Keratinocyte (primary cell): ENCODE measurements around the gene STXBP1. TPM values are rescaled to one million over a fixed set of nuclear protein-coding genes. Genes with fewer than 3 reads are reported as not detected.

Experiments used
- DNase-seq: peaks from one replicate; pipeline ENCODE4 v3.0.0-alpha.2; 2011; ENCODE audit warnings: low read depth, missing footprints, low spot score
- FAIRE-seq: peaks from 2 replicates; lab custom pipeline; 2011; peaks lifted over from hg19 to GRCh38; lab: Jason Lieb, UNC
- H2AFZ ChIP-seq: 2 replicates; pipeline ENCODE4 v1.6.0; 2012; ENCODE audit warnings: low read length, control low read depth, inconsistent platforms; ENCODE audit not compliant: control insufficient read depth
- H3K27ac ChIP-seq: 2 replicates; pipeline ENCODE4 v1.5.1; 2011; ENCODE audit warnings: low read length; ENCODE audit not compliant: control insufficient read depth, insufficient read depth
- H3K27me3 ChIP-seq: 3 replicates; pipeline ENCODE4 v1.6.0; 2011; ENCODE audit warnings: low read length; ENCODE audit not compliant: control insufficient read depth, insufficient read depth; ENCODE audit errors: extremely low read depth
- H3K36me3 ChIP-seq, 2 experiments: 2 replicates in 1 of 2; 3 replicates in 1 of 2; pipeline ENCODE4 v1.5.1; 2011; ENCODE audit warnings: low read length in 2 of 2, mild to moderate bottlenecking in 1 of 2; ENCODE audit not compliant: control insufficient read depth in 2 of 2, insufficient read depth in 2 of 2; ENCODE audit errors: extremely low read depth in 1 of 2
- H3K4me1 ChIP-seq: 3 replicates; pipeline ENCODE4 v1.5.1; 2011; ENCODE audit warnings: low read length; ENCODE audit not compliant: control insufficient read depth, insufficient read depth; ENCODE audit errors: extremely low read depth
- H3K4me2 ChIP-seq: 3 replicates; pipeline ENCODE4 v1.6.0; 2011; ENCODE audit warnings: low read depth, low read length; ENCODE audit not compliant: control insufficient read depth, insufficient read depth; ENCODE audit errors: extremely low read depth
- H3K4me3 ChIP-seq, 3 experiments: fragments of 200-600 bp in 1 of 3; sonication (generic) in 1 of 3; 2 replicates in 2 of 3; 3 replicates in 1 of 3; pipeline ENCODE4 v1.5.1; 2011 to 2016; ENCODE audit warnings: low read length in 3 of 3, mild to moderate bottlenecking in 3 of 3, control low read depth in 2 of 3, inconsistent platforms in 1 of 3, low read depth in 1 of 3, mixed read lengths in 1 of 3, mixed run types in 1 of 3, moderate library complexity in 1 of 3; ENCODE audit not compliant: control insufficient read depth in 2 of 3, insufficient read depth in 2 of 3; ENCODE audit errors: extremely low read depth in 1 of 3
- H3K79me2 ChIP-seq: 2 replicates; pipeline ENCODE4 v1.6.0; 2012; ENCODE audit warnings: low read length; ENCODE audit not compliant: control insufficient read depth, insufficient read depth
- H3K9ac ChIP-seq: 3 replicates; pipeline ENCODE4 v1.6.0; 2011; ENCODE audit warnings: low read length; ENCODE audit not compliant: control insufficient read depth, insufficient read depth; ENCODE audit errors: extremely low read depth
- H3K9me1 ChIP-seq: 3 replicates; pipeline ENCODE4 v1.6.0; 2011; ENCODE audit warnings: low read length; ENCODE audit not compliant: control insufficient read depth, insufficient read depth; ENCODE audit errors: extremely low read depth
- H3K9me3 ChIP-seq: 2 replicates; pipeline ENCODE4 v1.5.1; 2012; ENCODE audit warnings: low read depth, low read length; ENCODE audit not compliant: control insufficient read depth
- H4K20me1 ChIP-seq: 3 replicates; pipeline ENCODE4 v1.6.0; 2011; ENCODE audit warnings: low read length; ENCODE audit not compliant: control insufficient read depth, insufficient read depth; ENCODE audit errors: extremely low read depth
- EZH2 ChIP-seq: IDR thresholded peaks from one replicate; pipeline ENCODE4 v1.6.1; 2012; ENCODE audit warnings: inconsistent platforms, mild to moderate bottlenecking, low read length, moderate library complexity
- dilution Hi-C: fragments of 300-500 bp; cut with MboI; formaldehyde crosslinking; loops from one replicate; pipeline ENCODE4 v1.7.0; 2020; ENCODE audit warnings: low sequenced_read_pairs; ENCODE audit not compliant: extremely low pct_ligation_motif_present
- polyA plus RNA-seq, 5 experiments: library from polyadenylated mRNA; depleted of rRNA in 3 of 5; stranded (reverse) in 3 of 5; stranded (forward) in 1 of 5; unstranded in 1 of 5; fragments of >200 nt; gene quantifications; 1 replicate in 1 of 5; 2 replicates in 3 of 5; 3 replicates in 1 of 5; pipeline versions ENCODE4 v1.2.1 to v1.2.3, GENCODE V29; 2011 to 2012; ENCODE audit warnings: missing spikeins in 2 of 5, low read depth in 1 of 5, low replicate concordance in 1 of 5
- TF ChIP-seq, protein P1 (sequence below), 3 experiments: IDR thresholded peaks in 1 of 3; conservative IDR thresholded peaks in 1 of 3; optimal IDR thresholded peaks in 1 of 3; 2 replicates in 2 of 3; 3 replicates in 1 of 3; pipeline versions ENCODE3 to v1.5.1; 2011; ENCODE audit warnings: low read length in 3 of 3, mild to moderate bottlenecking in 3 of 3, moderate library complexity in 2 of 3, control low read depth in 1 of 3, inconsistent platforms in 1 of 3; ENCODE audit not compliant: insufficient read depth in 2 of 3; ENCODE audit errors: extremely low read depth in 1 of 3

The STXBP1 gene
- polyA plus RNA-seq, 1 donor (not counting 4 experiments of a cell fraction or from before 2014, with no cell fraction given) = 17.1 TPM

DNA sequence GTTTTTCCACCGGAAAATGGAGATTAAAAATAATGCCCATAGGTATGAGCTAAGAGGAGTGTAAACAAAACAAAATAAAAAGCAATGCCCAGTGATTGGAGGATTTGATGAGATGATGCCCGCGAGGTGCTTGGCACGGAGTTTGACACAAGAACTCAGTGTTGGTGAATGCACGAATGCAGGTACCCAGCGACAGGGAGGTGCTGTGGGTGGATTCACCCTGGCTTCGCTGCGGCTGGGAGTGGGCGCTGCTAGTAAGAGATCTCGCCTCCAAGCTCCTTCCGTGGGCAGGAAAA is 526 bp upstream of the STXBP1 start:
- no peaks in the 10 kb centered on the region for H3K9me3 ChIP-seq
- TF ChIP-seq EZH2 = no peak
- TF ChIP-seq, protein P1, sequence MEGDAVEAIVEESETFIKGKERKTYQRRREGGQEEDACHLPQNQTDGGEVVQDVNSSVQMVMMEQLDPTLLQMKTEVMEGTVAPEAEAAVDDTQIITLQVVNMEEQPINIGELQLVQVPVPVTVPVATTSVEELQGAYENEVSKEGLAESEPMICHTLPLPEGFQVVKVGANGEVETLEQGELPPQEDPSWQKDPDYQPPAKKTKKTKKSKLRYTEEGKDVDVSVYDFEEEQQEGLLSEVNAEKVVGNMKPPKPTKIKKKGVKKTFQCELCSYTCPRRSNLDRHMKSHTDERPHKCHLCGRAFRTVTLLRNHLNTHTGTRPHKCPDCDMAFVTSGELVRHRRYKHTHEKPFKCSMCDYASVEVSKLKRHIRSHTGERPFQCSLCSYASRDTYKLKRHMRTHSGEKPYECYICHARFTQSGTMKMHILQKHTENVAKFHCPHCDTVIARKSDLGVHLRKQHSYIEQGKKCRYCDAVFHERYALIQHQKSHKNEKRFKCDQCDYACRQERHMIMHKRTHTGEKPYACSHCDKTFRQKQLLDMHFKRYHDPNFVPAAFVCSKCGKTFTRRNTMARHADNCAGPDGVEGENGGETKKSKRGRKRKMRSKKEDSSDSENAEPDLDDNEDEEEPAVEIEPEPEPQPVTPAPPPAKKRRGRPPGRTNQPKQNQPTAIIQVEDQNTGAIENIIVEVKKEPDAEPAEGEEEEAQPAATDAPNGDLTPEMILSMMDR (optimal IDR thresholded peaks at IDR 0.05 in 1 of 3, IDR thresholded peaks at IDR 0.05 in 1 of 3, conservative IDR thresholded peaks at IDR 0.05 in 1 of 3; ENCODE audit: extremely low read depth in 1 of 3, insufficient read depth in 2 of 3, low read length in 3 of 3) = no peak
- H3K9ac ChIP-seq = peak overlapping the region; percentile 61
- peaks cover 13% of the 10 kb centered on the region for H3K4me1 ChIP-seq
- FAIRE-seq (peak; percentile 55), DNase-seq (no peak)
- dilution Hi-C loops = no loop called here
- H3K4me3 ChIP-seq = peak overlapping the region; percentile 41 to 86 (median 70)
- no peak overlapping the region for H3K27ac ChIP-seq
- no peaks in the 10 kb centered on the region for H3K27me3 ChIP-seq
- H3K36me3 ChIP-seq = no peaks in the 10 kb centered on the region
- no peaks in the 10 kb centered on the region for H3K9me1 ChIP-seq
- no peaks in the 10 kb centered on the region for H4K20me1 ChIP-seq
- H2AFZ ChIP-seq = peak overlapping the region; percentile 95
- H3K4me2 ChIP-seq = peak overlapping the region; percentile 88
- peaks cover 15% of the 10 kb centered on the region for H3K79me2 ChIP-seq

DNA sequence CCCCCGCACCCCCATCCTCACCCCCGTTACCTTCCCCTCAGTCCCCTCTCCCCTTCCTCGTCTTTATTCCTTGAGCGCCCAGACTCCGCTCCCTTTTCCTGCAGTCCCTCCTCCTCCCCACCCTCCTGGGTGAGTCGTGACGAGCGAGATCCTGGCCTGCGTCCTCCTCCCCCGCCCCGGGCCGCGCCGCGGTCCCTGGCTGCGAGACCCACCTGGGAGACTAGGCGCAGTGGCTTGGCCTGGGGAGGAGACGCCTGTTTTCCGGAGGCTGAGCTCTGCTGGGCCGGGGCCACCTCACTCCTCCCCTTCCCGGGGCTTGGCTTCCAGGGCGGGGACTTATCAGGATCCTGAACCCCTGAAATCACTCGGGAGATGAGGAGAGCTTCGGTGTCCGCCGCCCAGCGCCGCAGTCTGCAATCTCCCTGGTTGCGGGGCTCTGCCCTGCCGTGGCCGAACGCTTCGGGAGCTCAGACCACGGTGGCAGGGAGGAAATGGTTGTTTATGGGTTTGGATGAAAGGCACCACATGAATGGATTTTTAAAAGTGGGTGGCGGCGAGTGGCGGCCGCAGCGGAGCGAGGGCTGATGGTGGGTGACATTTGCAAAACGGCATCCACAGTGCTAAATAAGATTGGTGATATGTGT is 984 bp downstream of the STXBP1 start:
- Histone ChIP-seq H3K9ac (peak overlapping the region; percentile 80), H3K27ac (peak overlapping the region; percentile 45), H4K20me1 (no peaks in the 10 kb centered on the region), H2AFZ (peak overlapping the region; percentile 91), H3K4me1 (peaks cover 13% of the 10 kb centered on the region), H3K4me2 (peak overlapping the region; percentile 72), H3K27me3 (no peaks in the 10 kb centered on the region), H3K9me1 (no peaks in the 10 kb centered on the region), H3K9me3 (no peaks in the 10 kb centered on the region), H3K79me2 (peaks cover 15% of the 10 kb centered on the region), H3K36me3 (no peaks in the 10 kb centered on the region), H3K4me3 (peak overlapping the region; percentile 69 to 89 (median 83))
- FAIRE-seq = peak; percentile 32
- DNase-seq = no peak
- TF ChIP-seq EZH2 = no peak
- TF ChIP-seq, protein P1 (optimal IDR thresholded peaks at IDR 0.05 in 1 of 3, IDR thresholded peaks at IDR 0.05 in 1 of 3, conservative IDR thresholded peaks at IDR 0.05 in 1 of 3; ENCODE audit: extremely low read depth in 1 of 3, insufficient read depth in 2 of 3, low read length in 3 of 3) = no peak
- dilution Hi-C loops = no loop called here
